Retina (tissue), 1 donor: ENCODE results near the gene RPL13A.
A peak's percentile ranks its signal among the peaks of the same experiment; 100 is the strongest.
"Not testable (repeated sequence)": the region's sequence is repeated elsewhere in the genome, so short reads cannot be mapped to it uniquely, and the experiment has no call there.

Experiments used
- DNase-seq: peaks from one replicate; pipeline ENCODE4 v3.0.0-alpha.2; 2016

The RPL13A gene

GRCh38 chr19:49458567-49458903 lies 28.9 kb upstream of the RPL13A start:
- DNase-seq, result no peak

- DNase-seq, result no peak
Measured at GRCh38 chr19:49459388-49459787, 28.0 kb upstream of the RPL13A start.

DNA sequence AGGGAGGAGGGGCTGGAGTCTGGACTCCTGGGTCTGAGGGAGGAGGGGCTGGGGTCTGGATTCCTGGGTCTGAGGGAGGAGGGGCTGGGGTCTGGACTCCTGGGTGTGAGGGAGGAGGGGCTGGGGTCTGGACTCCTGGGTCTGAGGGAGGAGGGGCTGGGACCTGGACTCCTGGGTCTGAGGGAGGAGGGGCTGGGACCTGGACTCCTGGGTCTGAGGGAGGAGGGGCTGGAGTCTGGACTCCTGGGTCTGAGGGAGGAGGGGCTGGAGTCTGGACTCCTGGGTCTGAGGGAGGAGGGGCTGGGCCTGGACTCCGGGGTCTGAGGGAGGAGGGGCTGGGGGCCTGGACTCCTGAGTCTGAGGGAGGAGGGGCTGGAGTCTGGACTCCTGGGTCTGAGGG lies 26.3 kb upstream of the RPL13A start:
- not testable (repeated sequence) for DNase-seq

GRCh38 chr19:49461656-49462055 lies 25.8 kb upstream of the RPL13A start:
- DNase-seq, result no peak

DNA sequence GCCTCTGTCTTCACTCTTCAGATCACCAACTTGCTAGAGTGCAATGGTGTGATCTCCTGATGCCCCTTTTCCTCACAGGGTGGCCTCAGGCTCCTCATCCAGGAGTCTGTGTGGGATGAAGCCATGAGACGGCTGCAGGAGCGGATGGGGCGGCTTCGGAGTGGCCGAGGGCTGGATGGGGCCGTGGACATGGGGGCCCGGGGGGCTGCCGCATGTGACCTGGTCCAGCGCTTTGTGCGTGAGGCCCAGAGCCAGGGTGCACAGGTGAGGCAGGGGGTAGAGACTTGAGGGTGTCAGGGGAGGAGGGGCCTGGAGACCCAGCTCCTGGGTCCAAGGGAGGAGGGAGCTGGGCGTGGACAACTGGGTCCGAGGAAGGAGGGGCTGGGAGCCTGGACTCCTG lies 24.9 kb upstream of the RPL13A start:
- DNase-seq, result no peak

DNA sequence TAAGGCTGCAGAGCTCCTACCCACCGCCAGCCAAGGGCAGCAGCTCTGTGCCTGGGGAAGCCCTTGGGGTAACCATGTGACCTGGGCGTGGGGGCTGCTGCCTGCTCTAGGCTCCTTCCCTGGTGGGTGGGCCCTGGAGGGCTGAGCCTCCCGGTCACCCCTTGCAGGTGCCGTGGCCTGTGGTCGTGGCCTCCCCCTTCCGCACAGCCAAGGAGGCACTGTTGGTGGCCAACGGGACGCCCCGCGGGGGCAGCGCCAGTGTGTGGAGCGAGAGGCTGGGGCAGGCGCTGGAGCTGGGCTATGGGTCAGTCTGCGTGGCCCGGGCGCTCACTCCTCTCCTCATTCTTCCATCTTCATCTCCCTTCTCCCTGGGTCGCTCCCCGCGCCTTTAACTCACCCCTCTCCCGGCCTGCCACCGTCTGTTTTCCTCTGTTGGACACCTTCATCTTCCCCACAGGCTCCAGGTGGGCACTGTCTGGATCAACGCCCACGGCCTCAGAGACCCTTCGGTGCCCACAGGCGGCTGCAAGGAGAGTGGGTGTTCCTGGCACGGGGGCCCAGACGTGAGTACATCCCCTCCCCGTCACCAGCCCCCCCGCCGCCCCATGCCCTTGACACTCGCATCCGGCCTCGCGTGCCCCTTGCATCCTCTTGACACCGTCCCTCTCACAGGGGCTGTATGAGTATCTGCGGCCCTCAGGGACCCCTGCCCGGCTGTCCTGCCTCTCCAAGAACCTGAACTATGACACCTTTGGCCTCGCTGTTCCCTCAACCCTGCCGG lies 23.3 kb upstream of the RPL13A start:
- no peak for DNase-seq

GRCh38 chr19:49465371-49465770 lies 22.0 kb upstream of the RPL13A start:
- DNase-seq, result no peak

DNA sequence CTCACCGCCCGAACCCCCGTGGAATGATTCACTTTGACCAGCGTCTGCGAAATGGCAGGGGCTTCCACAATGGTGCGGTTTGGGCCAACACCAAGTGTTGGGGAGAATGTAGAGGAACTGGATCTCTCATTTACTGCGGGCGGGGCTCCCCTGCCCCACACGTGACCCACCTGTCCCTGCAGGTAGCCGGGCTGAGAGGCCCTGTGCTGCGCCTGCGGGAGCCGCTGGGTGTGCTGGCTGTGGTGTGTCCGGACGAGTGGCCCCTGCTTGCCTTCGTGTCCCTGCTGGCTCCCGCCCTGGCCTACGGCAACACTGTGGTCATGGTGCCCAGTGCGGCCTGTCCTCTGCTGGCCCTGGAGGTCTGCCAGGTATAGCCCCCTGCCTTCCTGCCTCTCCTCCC lies 19.2 kb upstream of the RPL13A start:
- no peak for DNase-seq

GRCh38 chr19:49468746-49469447 lies 18.5 kb upstream of the RPL13A start:
- no peak for DNase-seq

DNA sequence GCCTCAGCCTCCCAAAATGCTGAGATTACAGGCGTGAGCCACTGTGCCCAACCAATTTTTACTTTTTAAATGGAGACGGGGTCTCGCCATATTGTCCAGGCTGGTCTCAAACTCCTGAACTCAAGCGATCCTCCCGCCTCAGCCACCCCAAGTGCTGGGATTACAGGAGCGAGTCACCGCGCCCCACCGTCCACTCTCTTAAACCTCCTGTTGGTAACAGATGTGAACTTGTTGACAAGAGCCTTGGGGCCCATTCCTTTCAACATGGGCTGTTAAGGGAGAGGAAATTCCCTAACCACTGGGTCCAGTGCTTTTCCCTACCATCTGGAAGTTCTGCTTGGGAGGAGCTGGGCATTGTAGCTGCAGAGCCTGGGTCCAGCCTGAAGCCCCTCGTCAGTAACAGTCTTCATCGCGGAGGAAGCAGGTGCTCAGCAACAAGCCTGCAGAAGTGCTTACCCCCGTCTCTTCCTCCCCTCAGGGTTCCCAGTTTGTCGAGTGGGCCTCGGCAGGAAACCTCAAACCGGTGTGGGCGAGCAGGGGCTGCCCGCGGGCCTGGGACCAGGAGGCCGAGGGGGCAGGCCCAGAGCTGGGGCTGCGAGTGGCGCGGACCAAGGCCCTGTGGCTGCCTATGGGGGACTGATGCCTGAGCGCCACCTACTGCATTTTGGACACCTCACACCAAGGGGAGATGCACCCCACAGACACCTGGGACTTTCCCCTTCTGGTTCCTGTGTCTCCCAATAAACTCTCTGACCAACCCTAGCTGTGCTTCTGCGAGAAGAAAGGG lies 17.4 kb upstream of the RPL13A start:
- no peak for DNase-seq

- DNase-seq, result no peak
Measured at GRCh38 chr19:49470615-49470978, 16.8 kb upstream of the RPL13A start.

DNA sequence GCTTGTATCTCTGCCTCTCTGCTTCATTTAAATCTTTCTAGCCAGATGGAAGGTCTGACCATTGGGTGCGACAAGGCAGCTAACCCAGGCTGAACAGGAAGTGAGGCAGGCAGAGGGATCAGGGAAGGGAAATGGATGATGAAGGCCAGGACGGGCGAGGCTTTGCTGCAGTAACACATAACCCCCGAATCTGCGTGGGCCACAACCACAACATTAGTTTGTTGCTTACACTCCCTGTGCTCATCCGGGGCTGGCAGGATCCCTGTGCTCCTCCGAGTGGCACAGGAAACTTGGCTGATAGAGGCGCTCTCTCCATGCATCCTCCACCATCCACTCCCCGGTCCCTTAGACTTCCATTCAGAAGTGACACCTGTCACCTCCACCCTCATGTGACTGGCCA lies 14.5 kb upstream of the RPL13A start:
- no peak for DNase-seq

DNA sequence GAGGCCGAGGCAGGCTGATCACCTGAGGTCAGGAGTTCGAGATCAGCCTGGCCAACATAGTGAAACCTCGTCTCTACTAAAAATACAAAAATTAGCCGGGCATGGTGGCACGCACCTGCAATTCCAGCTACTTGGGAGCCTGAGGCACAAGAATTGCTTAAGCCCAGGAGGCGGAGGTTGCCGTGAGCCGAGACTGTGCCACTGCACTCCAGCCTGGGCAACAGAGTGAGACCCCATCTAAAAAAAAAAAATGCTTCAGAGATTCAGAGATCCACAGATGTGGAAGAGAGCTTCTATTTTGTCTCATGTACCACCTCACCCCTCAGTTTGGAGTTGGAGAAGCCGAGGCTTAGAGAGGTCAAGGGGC lies 13.9 kb upstream of the RPL13A start:
- DNase-seq, result not testable (repeated sequence)

- peak; percentile 86 for DNase-seq
Measured at GRCh38 chr19:49473868-49474541, 13.4 kb upstream of the RPL13A start, which contains the start of gene FLT3LG. TSS of gene FLT3LG (plus strand) at chr19:49474215. CDS start at chr19:49474640, 425 bp downstream.

DNA sequence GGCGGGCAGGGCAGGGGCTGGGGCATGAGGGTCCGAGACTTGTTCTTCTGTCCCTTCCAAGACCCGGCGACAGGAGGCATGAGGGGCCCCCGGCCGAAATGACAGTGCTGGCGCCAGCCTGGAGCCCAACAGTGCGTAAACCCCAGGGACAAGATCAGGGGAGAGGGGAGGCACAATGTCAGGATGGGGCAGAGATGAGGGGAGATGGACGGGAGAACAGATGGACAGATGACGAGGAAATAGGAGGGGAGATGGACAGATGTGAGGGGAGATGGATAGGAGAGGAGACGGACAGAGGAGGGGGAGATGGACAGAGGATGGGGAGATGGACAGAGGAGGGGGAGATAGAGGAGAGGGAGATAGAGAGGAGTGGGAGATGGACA lies 12.9 kb upstream of the RPL13A start:
- peak; percentile 21 for DNase-seq

GRCh38 chr19:49475191-49475917 lies 12.1 kb upstream of the RPL13A start:
- DNase-seq, result no peak

- peak; percentile 71 for DNase-seq
Measured at GRCh38 chr19:49475995-49476880, 11.2 kb upstream of the RPL13A start.

DNA sequence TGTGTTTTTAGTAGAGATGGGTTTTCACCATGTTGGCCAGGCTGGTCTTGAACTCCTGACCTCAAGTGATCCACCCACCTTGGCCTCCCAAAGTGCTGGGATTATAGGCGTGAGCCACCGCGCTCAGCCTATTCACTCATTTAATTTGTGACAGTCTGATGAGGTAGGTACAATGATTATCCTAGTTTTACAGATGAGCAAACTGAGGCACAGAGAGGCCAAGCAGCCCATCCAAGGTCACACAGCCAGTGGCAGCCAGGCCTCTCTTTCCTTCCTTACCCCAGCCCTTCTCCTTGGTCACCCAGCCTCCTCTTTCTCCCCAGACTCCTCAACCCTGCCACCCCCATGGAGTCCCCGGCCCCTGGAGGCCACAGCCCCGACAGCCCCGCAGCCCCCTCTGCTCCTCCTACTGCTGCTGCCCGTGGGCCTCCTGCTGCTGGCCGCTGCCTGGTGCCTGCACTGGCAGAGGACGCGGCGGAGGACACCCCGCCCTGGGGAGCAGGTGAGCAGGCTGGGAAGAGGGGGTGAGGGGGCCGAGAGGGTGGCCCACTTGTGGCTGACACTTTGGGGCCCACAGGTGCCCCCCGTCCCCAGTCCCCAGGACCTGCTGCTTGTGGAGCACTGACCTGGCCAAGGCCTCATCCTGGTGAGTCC lies 7.3 kb upstream of the RPL13A start:
- no peak for DNase-seq

- DNase-seq, result no peak
Measured at GRCh38 chr19:49481020-49481683, 6.3 kb upstream of the RPL13A start.

- DNase-seq, result no peak
Measured at GRCh38 chr19:49486232-49486631, 1.2 kb upstream of the RPL13A start.
